ENCODE measurements around the gene SKA2. TPM values are rescaled to one million over a fixed set of nuclear protein-coding genes. Genes with fewer than 3 reads are reported as not detected.

SKA2 gene
- total and polyA plus RNA-seq, 4 donors = 20.5 to 111 (median 27.5) TPM

DNA sequence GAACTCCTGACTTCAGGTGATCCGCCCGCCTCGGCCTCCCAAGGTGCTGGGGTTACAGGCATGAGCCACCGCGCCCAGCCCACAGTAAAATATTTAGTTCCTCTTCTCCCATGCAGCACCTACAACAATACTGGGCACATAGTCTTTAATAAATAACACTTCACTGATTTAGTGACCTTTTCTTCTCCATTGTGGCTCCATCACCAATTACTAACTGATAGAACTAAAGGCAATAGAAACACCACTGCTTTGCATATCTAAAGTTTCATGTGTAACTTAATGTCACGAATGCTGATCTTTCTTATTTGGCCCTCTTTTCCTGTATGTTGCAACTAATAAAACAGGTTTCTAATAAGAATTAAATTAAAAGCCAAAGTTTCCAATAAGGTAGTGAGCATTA lies 87.2 kb downstream of the SKA2 start:
- no peaks in the 10 kb centered on the region for H3K27me3 ChIP-seq (ENCODE audit: control insufficient read depth in 1 of 2, insufficient read depth in 2 of 2, low read length in 1 of 2)
- H3K36me3 ChIP-seq (ENCODE audit: control insufficient read depth in 1 of 2, insufficient read depth in 2 of 2, low read length in 1 of 2) = peaks cover 0 to 5% of the 10 kb centered on the region in 2 donors
- H3K4me1 ChIP-seq (ENCODE audit: control insufficient read depth in 1 of 2, insufficient read depth in 2 of 2, low read length in 2 of 2) = no peaks in the 10 kb centered on the region
- no peak overlapping the region for H3K27ac ChIP-seq (ENCODE audit: low read depth in 1 of 2, low read length in 2 of 2)
- no peak for DNase-seq
- no peaks in the 10 kb centered on the region for H3K9me3 ChIP-seq (ENCODE audit: control insufficient read depth, low read length)
- ATAC-seq (ENCODE audit: low FRiP score) = no peak
- H3K4me3 ChIP-seq (ENCODE audit: low read length in 2 of 2) = no peak overlapping the region
- intact Hi-C loops (cut with DNase I) = no loop called here
- WGBS, 2 donors = 97% methylated on average over 6 of the region's 6 CpGs

DNA sequence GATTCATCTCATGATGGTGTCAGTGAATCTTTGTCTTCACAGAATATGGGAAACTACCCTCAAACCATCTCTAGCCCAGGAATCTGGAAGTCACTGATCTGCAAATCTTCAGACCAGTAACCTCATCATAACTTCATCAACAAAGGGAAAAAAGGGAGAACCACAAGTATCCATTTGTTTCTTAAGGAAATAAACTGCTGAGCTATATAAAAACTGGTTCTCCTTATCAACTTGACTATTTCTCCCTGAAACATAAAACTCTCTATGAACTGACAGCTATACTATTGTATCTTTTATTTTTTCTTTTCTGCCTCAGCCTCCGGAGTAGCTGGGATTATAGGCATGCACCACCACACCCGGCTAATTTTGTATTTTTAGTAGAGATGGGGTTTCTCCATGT lies 87.6 kb downstream of the SKA2 start:
- no peak for DNase-seq
- no peak overlapping the region for H3K4me3 ChIP-seq (ENCODE audit: low read length in 2 of 2)
- H3K27ac ChIP-seq (ENCODE audit: low read depth in 1 of 2, low read length in 2 of 2) = no peak overlapping the region
- 78 to 81% methylated on average over 2 of the region's 2 CpGs for WGBS, 2 donors
- no peaks in the 10 kb centered on the region for H3K27me3 ChIP-seq (ENCODE audit: control insufficient read depth in 1 of 2, insufficient read depth in 2 of 2, low read length in 1 of 2)
- H3K9me3 ChIP-seq (ENCODE audit: control insufficient read depth, low read length) = no peaks in the 10 kb centered on the region
- ATAC-seq (ENCODE audit: low FRiP score) = no peak
- peaks cover 0 to 5% of the 10 kb centered on the region in 2 donors for H3K36me3 ChIP-seq (ENCODE audit: control insufficient read depth in 1 of 2, insufficient read depth in 2 of 2, low read length in 1 of 2)
- H3K4me1 ChIP-seq (ENCODE audit: control insufficient read depth in 1 of 2, insufficient read depth in 2 of 2, low read length in 2 of 2) = no peaks in the 10 kb centered on the region
- intact Hi-C loops (cut with DNase I) = no loop called here

DNA sequence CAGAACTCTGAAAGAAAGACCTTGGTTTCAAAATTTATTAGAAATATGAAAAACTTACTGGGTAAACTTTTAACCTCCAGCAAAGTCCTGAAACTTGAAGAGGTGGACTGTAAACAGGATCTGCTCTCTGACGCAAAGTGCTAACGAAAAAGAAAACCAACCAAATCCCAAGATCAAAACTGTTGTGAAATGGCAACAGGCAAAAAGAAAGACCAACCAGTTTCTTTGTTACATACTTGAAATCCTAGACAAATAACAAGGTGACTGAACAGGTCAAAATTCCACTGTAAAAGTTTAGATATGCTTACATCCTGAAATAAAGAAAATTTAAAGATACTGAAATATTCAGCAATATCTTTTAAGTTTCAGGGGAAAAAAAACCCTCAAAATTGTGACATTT lies 92.5 kb downstream of the SKA2 start:
- Histone ChIP-seq H3K4me3 (ENCODE audit: low read length in 2 of 2) (no peak overlapping the region), H3K4me1 (ENCODE audit: control insufficient read depth in 1 of 2, insufficient read depth in 2 of 2, low read length in 2 of 2) (no peaks in the 10 kb centered on the region), H3K27me3 (ENCODE audit: control insufficient read depth in 1 of 2, insufficient read depth in 2 of 2, low read length in 1 of 2) (no peaks in the 10 kb centered on the region), H3K36me3 (ENCODE audit: control insufficient read depth in 1 of 2, insufficient read depth in 2 of 2, low read length in 1 of 2) (peaks cover 0 to 1% of the 10 kb centered on the region in 2 donors), H3K9me3 (ENCODE audit: control insufficient read depth, low read length) (no peaks in the 10 kb centered on the region), H3K27ac (ENCODE audit: low read depth in 1 of 2, low read length in 2 of 2) (no peak overlapping the region)
- DNase-seq (no peak), ATAC-seq (ENCODE audit: low FRiP score) (no peak)
- intact Hi-C loops (cut with DNase I) = no loop called here
- WGBS, 2 donors = 96% methylated on average over 2 of the region's 2 CpGs

Small RNA genes lying within 50 kb of the gene (microRNA-seq; reads per million reads assigned to microRNA genes)
- gene MIR301A = 58.7 to 218 reads per million in 2 donors
- gene MIR454 = 482 to 575 reads per million in 2 donors

Other genes starting within 250 kb of the SKA2 start
- 10 to 100 TPM; 17.3 to 23.8 TPM for gene TRIM37, start 48.3 kb downstream of the SKA2 start, total RNA-seq
- 10 to 100 TPM in 1 of 2 donors, 1 to 10 TPM in 1; 7.9 to 11.1 TPM for gene TRIM37, start 48.3 kb downstream of the SKA2 start, polyA plus RNA-seq
- gene PRR11, start 560 bp upstream of the SKA2 start, total RNA-seq = 1 to 10 TPM in 1 of 2 donors, under 1 TPM in 1; 0.62 to 2.9 TPM
- gene PRR11, start 560 bp upstream of the SKA2 start, polyA plus RNA-seq = 1 to 10 TPM in 1 of 2 donors, under 1 TPM in 1; 0.13 to 1.8 TPM
- gene SMG8, start 54.8 kb upstream of the SKA2 start, total RNA-seq = 10 to 100 TPM in 1 of 2 donors, 1 to 10 TPM in 1; 7.5 to 11.3 TPM
- gene SMG8, start 54.8 kb upstream of the SKA2 start, polyA plus RNA-seq = 1 to 10 TPM; 3.6 to 4.2 TPM
- gene GDPD1, start 65.3 kb upstream of the SKA2 start, total RNA-seq = 1 to 10 TPM; 1.5 to 3.8 TPM
- gene GDPD1, start 65.3 kb upstream of the SKA2 start, polyA plus RNA-seq = under 1 TPM in 1 of 2 donors, not detected in 1; 0.51 TPM
- gene YPEL2, start 176.5 kb upstream of the SKA2 start, total RNA-seq = 10 to 100 TPM; 38.5 to 54.0 TPM
- 10 to 100 TPM; 16.8 to 23.0 TPM for gene YPEL2, start 176.5 kb upstream of the SKA2 start, polyA plus RNA-seq